NCI-H748 (cell line): ENCODE measurements around the gene BABAM2.
"Not testable (repeated sequence)": the region's sequence is repeated elsewhere in the genome, so short reads cannot be mapped to it uniquely, and the experiment has no call there.

Source experiments
- DNase-seq: peaks from one replicate; lab custom pipeline; 2025; ENCODE audit not compliant: unreplicated experiment; lab: John Stamatoyannopoulos, UW

The BABAM2 gene

GRCh38 chr2:27890146-27890923 lies at the start of gene BABAM2, which contains the start of gene RBKS:
Gene BABAM2, plus strand, starts transcription at chr2:27890729. Its CDS starts 3,828 bp downstream, at chr2:27894557.
Gene RBKS, minus strand, starts transcription at chr2:27890387. Its CDS starts 42 bp downstream, at chr2:27890345.
- peak; percentile 90 for DNase-seq

DNA sequence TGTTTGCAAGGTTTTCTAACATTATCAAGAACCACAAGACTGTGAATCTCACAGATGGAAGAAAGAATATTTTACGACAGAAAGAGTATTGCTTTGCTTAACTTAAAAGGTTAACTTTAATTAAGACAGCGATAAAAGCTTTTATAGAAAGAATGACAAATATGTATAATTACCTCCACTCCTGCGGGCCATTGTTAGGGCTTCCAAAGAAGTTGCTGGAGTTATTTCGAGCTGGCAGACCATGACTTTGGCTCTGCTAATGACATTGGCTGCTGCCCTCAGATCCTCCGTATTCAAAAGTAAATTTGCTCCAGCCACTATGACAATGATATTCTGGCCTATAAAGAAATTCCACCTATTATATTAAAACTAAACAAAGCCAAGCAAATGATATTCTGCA lies 47.6 kb upstream of the BABAM2 start:
- DNase-seq: no peak

GRCh38 chr2:27843992-27844391 lies 46.5 kb upstream of the BABAM2 start:
- DNase-seq: no peak

GRCh38 chr2:27844821-27845255 lies 45.7 kb upstream of the BABAM2 start:
- DNase-seq: no peak

GRCh38 chr2:27847333-27847732 lies 43.2 kb upstream of the BABAM2 start:
- DNase-seq: no peak

DNA sequence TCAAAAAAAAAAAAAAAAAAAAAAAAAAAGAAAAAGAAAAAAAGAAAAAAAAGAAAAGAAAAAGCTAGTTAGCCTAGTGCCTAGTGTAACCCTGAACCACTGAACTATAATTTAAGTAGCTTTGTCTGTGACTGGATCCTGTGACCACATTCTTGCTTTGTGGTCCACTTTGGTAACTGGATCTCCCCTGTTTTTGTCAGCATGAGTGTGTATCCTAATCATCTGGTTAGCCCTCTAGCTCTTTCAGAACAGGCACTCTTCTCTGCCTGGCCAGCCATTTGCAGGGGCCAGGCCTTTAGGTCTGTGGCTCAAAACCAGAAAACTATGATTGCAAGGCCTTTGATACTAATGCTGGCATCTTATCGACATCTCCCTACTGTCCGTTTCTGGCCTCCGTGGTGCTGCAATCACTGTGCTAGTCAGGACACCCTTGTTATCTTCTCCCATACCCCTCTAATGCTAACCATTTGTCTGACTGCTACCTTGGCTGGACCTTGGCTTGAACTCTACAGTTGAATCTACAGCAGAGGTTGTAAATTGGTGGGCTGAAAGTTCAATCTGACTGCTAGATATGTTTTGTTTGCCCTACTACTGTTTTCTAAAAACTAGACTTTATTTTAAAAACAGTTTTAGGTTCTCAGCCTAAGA lies 40.8 kb upstream of the BABAM2 start:
- DNase-seq: no peak

- no peak for DNase-seq
Measured at GRCh38 chr2:27852691-27853090, 37.8 kb upstream of the BABAM2 start.

GRCh38 chr2:27854229-27854862 lies 36.2 kb upstream of the BABAM2 start:
- DNase-seq: no peak

DNA sequence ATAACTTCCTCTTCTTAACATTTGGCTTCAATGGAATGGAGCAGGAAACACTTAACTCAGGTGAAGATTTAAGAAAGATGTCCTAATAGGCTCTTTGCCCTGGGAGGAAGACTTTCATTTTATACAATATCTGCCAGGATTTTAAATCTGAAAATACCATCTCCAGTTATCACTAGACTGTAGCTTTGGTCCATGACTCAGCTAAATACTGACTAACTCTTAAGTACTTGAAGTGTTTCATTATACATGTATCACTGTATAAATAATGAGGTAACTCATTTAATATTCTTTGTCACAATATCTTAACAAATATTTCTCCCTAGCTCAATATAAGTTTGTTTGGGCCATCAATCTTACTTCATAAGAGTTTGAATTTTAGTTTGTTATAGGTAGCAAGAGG lies 35.1 kb upstream of the BABAM2 start:
- no peak for DNase-seq

GRCh38 chr2:27856386-27856785 lies 34.1 kb upstream of the BABAM2 start:
- DNase-seq: no peak

DNA sequence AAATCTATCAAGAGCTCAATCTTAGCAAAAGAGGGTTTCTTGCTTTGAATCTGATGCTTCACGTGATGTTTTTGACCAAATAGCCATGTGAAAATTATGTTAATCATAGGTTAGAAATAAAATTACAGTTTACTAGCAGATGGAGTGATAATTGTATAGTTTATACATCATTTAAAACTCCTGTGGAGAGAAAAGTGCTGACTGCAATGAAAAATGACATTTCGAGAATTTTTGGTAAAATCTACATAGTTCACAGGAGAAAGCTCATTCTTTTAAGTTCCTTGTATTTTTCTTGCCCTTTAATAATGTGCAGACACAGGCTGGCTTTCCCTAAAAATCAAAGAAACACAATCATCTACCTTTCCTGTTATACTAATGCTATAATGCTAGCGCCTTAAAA lies 33.6 kb upstream of the BABAM2 start:
- DNase-seq: no peak

DNA sequence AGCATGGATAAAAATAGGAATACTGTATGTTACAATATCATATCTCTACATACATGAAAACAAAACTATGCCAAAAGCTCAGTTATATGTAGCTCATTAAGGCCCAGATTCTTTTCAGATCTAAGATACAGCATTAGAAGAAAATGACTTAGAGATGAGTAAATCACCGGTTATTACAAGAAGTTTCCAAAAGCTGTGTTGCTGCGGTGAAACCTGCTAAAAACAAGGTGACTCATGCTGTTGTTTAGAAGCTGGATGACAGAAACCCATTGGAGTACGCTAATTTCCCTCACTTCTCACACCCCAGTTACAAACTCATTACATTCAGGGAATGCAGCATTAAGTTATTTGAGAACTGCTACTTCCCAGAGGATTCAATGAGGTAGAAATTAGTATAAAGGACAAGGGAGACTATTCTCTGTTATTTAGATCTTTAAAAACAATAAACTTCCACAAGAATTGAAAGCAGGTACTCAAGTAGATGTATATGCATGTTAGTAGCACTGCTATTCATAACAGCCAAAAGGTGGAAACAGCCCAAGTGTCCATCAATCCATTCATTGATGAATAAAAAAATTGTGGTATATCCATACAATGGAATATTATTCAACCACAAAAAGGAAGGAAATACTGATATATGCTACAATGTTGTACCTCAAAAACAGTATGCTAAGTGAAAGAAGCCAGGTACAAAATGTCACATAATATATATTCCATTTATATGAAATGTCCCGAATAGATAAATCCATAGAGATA lies 32.9 kb upstream of the BABAM2 start:
- no peak for DNase-seq

- DNase-seq: no peak
Measured at GRCh38 chr2:27860111-27860510, 30.4 kb upstream of the BABAM2 start.

DNA sequence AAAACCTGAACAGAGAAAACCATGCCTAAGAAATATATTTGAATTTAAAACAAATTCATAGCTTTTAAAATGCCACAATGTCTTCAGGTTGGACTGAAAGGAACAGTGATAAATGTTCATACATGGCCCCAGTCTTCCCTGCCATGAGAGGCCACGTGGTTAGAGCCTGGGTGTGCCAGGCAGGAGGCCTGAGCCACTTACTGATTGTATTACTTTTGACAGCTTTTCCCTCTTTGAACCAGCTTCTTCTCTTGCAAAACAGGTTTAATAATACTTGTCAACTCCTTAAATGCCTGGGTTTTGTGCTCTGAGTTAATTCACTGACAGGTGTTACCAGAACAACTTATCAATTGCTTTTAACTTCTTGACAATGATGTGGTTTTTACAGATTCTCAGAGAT lies 27.4 kb upstream of the BABAM2 start:
- DNase-seq: no peak

DNA sequence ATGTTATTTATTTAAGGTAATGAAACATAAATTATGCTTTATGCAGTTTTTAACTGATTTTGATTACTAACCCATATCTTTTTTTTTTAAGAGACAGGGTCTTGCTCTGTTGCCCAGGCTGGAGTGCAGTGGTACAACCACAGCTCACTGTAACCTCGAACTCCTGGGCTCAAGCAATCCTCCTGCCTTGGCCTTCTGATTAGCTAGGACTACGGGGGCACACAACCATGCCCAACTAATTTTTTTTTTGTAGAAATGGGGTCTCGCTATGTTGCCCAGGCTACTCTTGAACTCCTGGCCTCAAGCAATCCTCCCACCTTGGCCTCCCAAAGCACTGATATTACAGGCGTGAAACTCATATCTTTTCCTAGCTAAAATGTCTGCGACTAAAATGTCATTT lies 26.6 kb upstream of the BABAM2 start:
- DNase-seq: not testable (repeated sequence)

DNA sequence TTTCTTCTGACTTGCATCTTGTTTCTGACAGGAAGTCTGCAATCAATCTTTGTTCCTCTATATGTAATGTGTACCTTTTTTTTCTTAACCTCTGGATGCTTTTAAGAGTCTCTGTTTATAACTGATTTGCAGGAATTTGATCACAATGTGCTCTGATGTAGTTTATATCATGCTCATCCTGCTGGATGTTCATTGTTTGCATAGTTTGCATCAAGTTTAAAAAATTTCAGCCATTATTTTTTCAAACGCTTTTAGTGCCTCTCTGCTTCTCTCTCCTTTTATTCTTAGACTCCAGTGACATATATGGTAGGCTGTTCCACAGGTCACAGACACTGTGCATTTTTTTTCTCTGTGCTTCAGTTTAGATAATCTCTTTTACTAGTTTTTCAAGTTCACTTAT lies 24.3 kb upstream of the BABAM2 start:
- DNase-seq: no peak

GRCh38 chr2:27869763-27870162 lies 20.8 kb upstream of the BABAM2 start:
- no peak for DNase-seq

DNA sequence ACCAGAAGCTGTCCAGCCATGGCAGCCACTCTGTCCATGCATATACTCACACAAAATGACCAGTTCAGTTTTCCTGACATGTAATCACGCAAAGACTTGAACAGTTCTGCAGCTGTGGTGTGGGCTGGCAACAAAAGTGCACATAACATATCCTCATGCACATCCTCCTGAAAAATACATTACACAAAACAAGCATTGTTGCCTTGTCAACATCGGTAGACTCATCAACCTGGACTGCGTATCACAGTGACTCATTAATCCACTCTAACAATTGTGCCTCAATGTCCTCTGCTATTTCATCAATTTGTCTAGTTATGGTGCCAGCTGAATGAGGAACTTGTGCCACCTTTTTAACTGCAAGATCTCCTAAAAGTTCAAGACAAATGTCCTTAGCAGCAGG lies 19.8 kb upstream of the BABAM2 start:
- DNase-seq: no peak

GRCh38 chr2:27871802-27872201 lies 18.7 kb upstream of the BABAM2 start:
- peak; percentile 11 for DNase-seq

DNA sequence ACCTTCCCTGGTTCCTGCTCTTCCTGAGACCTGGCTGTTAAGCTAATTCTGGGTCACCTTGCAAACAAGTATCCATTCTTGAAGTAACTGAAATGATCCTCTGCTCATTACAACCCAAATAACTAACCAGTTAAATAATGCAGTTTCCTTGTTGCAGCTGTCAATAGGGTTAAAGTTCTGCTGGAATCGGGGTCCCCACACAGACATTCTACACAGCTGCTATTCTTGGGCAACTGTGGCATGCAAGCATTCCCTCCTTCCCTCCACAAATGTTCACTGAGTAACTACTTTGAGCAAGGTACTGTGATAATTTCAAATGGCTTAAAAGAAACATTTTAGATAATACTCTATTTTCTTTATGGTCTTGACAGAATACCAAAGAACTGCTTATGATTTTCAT lies 17.4 kb upstream of the BABAM2 start:
- DNase-seq: no peak
